HG02571 (cell line): Measurements from ENCODE around the gene WNT9A.
"Not testable (repeated sequence)": the region's sequence is repeated elsewhere in the genome, so short reads cannot be mapped to it uniquely, and the experiment has no call there.

Experiments used
- ATAC-seq: cut with Tn5 transposase; IDR thresholded peaks from one replicate; pipeline ENCODE4 v1.9.1; 2021; ENCODE audit warnings: mild to moderate bottlenecking, moderate library complexity; ENCODE audit not compliant: unreplicated experiment

Gene WNT9A

DNA sequence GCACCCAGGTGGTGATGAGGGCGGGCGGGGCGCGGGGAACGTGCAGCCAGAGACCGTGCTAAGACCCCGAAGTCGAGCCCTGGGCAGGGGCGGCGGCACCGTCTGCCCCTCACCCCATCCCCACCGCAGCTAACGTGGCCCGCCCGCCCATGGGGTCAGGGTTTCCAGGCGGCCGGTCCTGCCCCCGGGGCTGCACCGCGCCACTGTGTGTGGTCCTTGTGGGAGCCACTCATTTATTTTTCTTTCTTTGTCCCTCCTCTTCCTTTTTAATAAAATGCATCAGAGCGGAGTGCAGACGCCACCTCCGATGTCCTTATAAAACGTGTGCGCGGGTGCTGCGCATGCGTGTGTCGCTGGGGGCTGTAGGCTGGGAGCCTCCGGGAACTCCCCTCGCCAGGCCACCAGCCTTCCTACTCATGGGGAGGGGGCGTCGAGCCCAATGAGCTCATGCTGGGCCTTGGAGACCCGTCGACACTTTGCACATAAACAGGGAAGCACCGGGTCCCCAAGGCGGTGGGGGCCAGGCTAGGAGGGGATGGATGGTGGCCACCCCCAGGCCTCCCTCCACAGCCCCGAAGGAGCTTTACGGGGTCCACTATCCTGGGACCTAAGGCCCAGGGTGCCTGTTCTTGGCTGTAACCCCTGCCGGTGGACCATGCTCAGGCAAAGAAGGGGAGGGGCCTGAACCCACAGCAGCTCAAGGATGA lies 59.9 kb downstream of the WNT9A start:
- ATAC-seq, result no peak

DNA sequence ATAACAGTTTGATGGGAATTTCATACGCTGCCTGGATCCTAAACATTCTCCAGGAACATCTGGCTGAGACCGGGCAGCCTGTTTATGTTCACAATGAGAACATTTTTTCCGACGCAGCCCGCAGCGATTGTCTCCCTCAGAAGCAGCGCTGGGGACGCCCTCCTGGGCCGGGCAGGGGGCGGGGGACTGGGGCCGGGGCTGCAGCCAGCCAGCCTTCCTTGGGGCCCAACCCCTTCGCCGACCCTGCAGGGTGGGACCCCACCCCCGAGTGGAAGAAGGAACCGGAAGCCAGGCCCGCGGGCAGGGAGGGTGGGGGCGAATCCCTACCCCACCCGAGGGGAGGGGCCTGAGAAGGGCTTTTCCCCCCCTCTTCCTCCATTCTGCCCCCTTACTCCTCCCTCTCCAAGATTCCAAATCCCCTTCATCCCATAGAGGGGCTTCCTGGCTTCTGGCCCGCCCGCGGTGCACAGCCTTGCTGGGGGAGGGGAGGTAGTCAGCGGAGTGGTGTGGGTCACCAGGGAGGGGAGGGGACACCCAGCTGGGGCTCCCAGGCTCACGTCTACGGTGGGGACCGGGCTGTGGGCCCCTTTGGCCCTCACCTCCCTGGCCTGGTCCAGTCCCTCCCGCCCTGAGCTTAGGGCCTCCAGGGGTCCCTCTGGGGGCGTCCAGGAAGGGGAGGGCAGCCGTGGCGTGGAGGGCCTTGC lies 60.6 kb downstream of the WNT9A start:
- no peak for ATAC-seq

DNA sequence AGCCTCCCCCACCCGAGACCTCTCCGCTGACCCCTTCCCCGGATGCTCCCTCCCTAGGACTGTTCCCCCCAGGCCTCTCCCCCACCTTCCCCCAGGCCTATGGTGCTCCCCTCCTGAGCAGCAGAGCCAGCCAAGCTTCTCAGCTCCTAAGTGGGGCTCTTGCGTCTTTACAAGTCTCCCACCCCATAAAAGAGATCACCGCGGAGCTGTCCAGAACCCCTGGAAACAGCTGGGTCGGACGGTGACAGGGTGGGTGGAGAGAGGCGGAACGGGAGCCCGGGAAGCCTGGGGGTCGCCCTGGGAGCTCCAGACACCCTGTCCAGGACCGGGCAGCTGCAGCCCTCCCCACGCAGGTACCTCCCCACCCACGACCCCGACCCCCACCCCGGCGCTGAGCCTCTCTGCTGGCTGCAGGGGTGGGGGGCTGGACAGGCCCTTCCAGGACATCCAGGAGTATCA lies 61.2 kb downstream of the WNT9A start:
- no peak for ATAC-seq

DNA sequence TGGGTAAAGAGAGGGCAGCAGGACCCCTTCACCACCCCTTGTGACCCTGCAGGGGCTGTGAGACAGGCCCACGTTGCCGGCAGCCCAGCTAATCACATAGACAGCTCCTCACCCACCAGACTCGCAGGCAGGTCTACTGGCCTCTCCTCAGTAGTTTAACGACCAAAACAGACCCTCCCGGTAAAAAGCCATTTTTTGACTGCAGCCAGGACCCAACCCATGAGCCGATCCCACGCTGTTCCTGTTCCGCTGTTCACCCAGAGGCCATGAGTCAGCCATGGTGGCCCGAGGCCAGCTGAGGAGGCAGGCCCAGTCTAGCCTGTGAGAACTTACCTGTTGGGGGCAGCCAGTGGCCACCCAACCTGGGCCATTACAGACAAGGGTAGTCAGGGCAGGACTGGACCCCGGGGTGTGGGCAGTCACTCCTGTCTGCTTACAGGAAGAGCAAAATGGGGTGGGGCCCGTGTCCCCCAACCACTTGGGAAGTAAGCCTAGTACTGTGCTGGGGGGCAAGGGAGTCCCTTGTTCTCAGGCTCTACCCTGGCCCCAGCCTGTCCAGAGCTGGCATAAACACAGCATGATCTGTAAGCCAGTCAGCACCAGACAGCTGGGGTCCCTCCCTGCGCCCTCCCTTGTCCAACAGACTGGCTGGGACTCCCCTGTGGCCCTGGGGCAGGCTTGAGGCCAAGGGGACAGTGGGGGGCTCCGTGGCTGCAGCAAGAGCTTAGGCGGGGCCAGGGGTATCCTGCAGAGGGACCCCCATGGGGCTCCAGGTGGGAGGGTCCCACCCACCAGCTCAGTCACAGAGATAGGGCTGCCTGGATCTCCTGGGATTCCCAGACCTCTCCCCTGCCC lies 61.9 kb downstream of the WNT9A start:
- ATAC-seq, result no peak

GRCh38 chr1:227885135-227885647 lies 62.5 kb downstream of the WNT9A start:
- ATAC-seq, result no peak

DNA sequence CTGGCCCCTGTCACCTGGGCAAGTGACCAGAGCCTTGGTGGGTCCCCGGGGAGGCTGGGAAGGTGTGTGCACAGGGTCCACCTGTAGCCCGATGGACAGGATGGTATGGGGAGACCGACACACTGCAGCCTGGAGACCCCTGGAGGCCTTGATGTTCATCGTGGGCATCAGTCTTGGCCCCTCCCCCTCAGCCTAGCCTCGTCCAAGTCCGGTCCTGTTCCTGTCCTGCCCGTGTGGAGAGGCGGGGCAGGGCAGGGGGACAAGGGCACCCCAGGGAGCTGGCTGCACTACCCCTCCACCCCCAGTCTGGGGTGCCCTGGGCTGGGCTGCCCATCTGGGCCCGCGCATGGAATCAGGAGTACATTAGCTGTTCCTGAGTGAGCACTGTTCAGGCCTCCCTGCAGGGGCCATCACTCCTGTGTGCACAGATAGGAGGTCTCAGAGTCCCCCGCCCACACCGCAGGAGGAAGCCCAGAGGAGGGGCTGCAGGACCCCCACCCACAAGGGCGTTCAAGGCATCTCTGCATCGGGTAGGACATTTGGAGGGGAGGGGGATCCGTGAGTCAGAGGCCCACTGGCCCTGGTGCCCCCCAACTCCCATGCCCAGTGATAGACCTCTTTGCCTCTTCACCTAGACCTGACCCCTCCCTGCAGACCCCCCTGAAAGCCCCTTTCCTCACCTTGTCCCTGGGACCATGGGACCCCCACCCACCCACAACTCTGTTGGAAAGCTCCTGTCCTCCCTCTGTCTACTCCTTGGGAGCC lies 63.2 kb downstream of the WNT9A start:
- no peak for ATAC-seq

DNA sequence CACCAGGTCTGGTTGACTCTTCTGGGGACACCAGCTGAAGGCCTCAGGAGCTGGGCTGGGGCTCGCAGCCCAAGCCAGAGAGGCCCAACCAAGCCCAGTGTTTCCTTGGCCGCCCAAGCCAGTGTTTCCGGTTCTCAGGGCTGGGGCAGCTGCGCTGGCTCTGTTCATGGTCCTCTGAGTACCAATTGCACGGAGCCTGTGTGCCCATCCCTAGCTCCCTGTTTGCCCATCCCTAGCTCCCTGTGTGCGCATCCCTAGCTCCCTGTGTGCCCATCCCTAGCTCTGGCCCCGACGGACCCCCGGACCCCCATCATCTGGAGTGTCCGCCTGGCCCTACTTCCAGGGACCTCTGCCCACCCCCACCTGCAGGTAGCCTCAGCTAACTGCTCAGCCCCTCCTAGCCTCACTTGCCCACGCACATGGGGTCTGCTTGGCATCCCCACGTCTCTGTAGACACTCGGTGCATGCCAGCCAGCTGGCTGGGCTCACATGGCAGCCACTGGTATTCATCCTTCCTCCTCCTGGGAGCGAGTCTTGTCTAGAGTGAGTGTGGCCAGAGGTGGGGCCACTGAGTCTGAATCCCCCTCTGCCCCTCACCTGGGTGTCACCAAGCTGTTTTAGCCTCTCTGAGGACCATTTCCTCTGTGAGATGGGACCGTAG lies 64.0 kb downstream of the WNT9A start:
- no peak for ATAC-seq

GRCh38 chr1:227883073-227883520 lies 64.6 kb downstream of the WNT9A start:
- ATAC-seq, result no peak

DNA sequence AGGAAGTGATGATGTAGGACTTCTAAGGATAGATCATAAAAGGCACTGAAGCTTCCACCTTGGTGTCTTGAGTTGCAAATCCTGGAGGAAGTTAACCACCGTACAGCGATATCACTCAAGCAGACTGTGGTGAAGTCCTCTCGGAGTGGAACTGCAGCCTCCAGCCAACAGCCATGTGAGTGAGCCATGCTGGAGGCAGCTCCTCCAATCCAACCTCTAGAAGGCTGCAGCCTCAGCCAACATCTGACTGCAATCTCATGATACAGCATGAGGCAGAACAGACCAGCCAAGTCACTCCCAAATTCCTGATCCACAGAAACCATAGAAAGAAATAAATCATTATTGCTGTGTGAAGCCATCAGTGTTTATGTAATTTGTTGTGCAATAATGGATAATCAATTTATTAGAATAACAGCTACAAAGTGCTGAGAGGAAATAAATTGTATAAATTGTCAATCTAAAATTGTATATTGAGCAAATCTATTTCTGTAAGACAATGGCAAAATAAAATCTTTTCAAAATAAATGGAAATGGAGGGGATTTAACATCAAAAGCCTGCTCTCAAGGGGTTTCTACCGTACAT lies 67.3 kb downstream of the WNT9A start:
- no peak for ATAC-seq

- not testable (repeated sequence) for ATAC-seq
These were observed 69.9 kb downstream of the WNT9A start for GRCh38 chr1:227877810-227878209.

GRCh38 chr1:227871892-227872291 lies 75.8 kb downstream of the WNT9A start:
- not testable (repeated sequence) for ATAC-seq

DNA sequence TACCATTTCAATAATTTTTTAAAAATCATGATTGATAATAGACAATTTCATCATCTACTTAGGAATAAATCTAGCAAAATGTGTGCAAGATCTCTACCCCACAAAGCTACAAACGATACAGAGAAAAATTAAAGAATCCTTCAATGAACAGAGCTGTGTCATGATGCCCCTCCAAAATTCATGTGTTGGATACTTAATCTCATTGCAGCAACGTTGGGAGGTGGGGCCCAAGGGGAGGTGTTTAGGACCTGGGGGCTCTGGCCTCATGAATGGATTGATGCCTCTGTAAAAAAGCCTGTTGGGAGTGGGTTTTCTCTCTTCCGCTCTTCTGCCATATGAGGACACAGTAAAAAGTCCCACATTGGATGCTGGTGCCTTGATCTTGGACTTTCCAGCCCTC lies 77.4 kb downstream of the WNT9A start:
- ATAC-seq, result no peak

- no peak for ATAC-seq
These were observed 77.9 kb downstream of the WNT9A start for GRCh38 chr1:227869851-227870305.

DNA sequence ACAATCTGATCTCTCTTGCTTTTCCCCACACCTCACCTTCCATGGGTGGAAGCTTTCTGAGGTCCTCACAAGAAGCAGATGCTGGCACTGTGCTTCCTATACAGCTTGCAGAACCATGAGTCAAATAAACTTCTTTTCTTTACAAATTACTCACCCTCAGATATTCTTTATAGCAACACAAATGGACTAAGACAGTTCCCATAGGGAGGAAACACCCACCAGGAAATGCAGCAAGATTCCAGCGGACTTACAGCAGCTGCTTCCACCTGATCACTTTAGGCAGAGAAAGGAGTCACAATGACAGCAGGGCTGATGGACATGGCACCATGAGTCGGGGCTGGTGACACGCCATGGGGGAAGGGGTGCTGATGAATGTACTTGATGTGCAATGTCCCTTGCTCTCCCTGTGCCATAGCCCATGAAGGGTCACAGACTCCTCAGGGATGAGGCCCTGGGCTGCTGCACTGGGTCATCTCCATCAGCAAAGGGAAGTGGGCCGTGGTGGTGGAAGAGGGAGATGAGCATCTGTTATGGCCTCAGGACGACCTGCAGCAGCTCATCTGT lies 78.4 kb downstream of the WNT9A start:
- ATAC-seq, result no peak
